CD8-positive, alpha-beta memory T cell (primary cell): ENCODE data around the gene TADA3. TPM values are rescaled to one million over a fixed set of nuclear protein-coding genes. Genes with fewer than 3 reads are reported as not detected.

Experiments used
- CTCF ChIA-PET: fragments of 350-600 bp; sonication (Branson Sonifier 250); formaldehyde crosslinking; loops from one replicate; lab custom pipeline; 2021; ENCODE audit warnings: antibody characterized with exemption; lab: Charles Lee
- POLR2A ChIA-PET: fragments of 350-600 bp; sonication (Branson Sonifier 250); formaldehyde crosslinking; loops from one replicate; lab custom pipeline; 2021; ENCODE audit warnings: antibody characterized with exemption; lab: Charles Lee
- DNase-seq, 5 donors: peaks; one replicate each; pipeline versions ENCODE4 v3.0.0 to v3.0.0-alpha.2; 2020 to 2022; ENCODE audit warnings: mixed read lengths in 1 of 5
- H3K27ac ChIP-seq: one replicate; pipeline ENCODE4 v1.7.0; 2013; ENCODE audit warnings: low read depth, mild to moderate bottlenecking, low read length, moderate library complexity
- H3K27me3 ChIP-seq: 2 replicates; pipeline ENCODE4 v1.7.0; 2013; ENCODE audit warnings: low read length, mild to moderate bottlenecking; ENCODE audit not compliant: insufficient read depth, poor library complexity, severe bottlenecking
- H3K36me3 ChIP-seq: 2 replicates; pipeline ENCODE4 v1.7.0; 2013; ENCODE audit warnings: mild to moderate bottlenecking, low read length, moderate library complexity; ENCODE audit not compliant: insufficient read depth
- H3K4me1 ChIP-seq: 2 replicates; pipeline ENCODE4 v1.7.0; 2013; ENCODE audit warnings: mild to moderate bottlenecking, low read length, moderate library complexity; ENCODE audit not compliant: insufficient read depth
- H3K4me3 ChIP-seq: 2 replicates; pipeline ENCODE4 v1.7.0; 2013; ENCODE audit warnings: mild to moderate bottlenecking, low read length
- H3K9me3 ChIP-seq: 2 replicates; pipeline ENCODE4 v1.7.0; 2013; ENCODE audit warnings: mild to moderate bottlenecking, low read length
- H3K27ac Mint-ChIP-seq, 8 donors: one replicate each; pipeline ENCODE4 v1.8.0; 2020 to 2021; ENCODE audit warnings: mixed read lengths in 8 of 8, mild to moderate bottlenecking in 6 of 8, inconsistent platforms in 3 of 8, moderate library complexity in 3 of 8
- H3K27me3 Mint-ChIP-seq, 2 donors: one replicate each; pipeline ENCODE4 v1.8.0; 2020 to 2021; ENCODE audit warnings: mixed read lengths in 2 of 2, mild to moderate bottlenecking in 1 of 2, moderate library complexity in 1 of 2
- H3K36me3 Mint-ChIP-seq, 3 donors: one replicate each; pipeline ENCODE4 v1.8.0; 2020 to 2021; ENCODE audit warnings: mixed read lengths in 3 of 3, inconsistent platforms in 1 of 3, mild to moderate bottlenecking in 1 of 3
- H3K4me1 Mint-ChIP-seq, 3 donors: one replicate each; pipeline ENCODE4 v1.8.0; 2020 to 2021; ENCODE audit warnings: mixed read lengths in 3 of 3, inconsistent platforms in 1 of 3, mild to moderate bottlenecking in 1 of 3
- H3K4me3 Mint-ChIP-seq, 7 donors: one replicate each; pipeline ENCODE4 v1.8.0; 2020 to 2021; ENCODE audit warnings: mixed read lengths in 7 of 7, mild to moderate bottlenecking in 6 of 7, moderate library complexity in 4 of 7, inconsistent platforms in 2 of 7
- H3K9me3 Mint-ChIP-seq, 5 donors: one replicate each; pipeline ENCODE4 v1.8.0; 2020 to 2022; ENCODE audit warnings: mixed read lengths in 5 of 5, mild to moderate bottlenecking in 3 of 5, moderate library complexity in 2 of 5, inconsistent platforms in 1 of 5
- polyA plus RNA-seq: library from polyadenylated mRNA; unstranded; fragments of 300-500 nt; fragmentation: Illumina TruSeq; gene quantifications from one replicate; pipeline ENCODE4 v1.2.3, GENCODE V29; 2021
- total RNA-seq, 2 experiments: library from RNA; stranded (reverse); gene quantifications; one replicate each; pipeline ENCODE4 v1.2.3, GENCODE V29; 2021

The TADA3 gene
- total and polyA plus RNA-seq, 3 experiments from 2014 or later: 57.0 to 64.4 (median 58.8) TPM

- H3K27me3 ChIP-seq: no peaks in the 10 kb centered on the region
- Mint-ChIP-seq H3K27ac (peak overlapping the region; percentile 80 to 97 (median 96)), H3K36me3 (peaks cover 0 to 32% (median 2%) of the 10 kb centered on the region in 3 donors), H3K27me3 (no peaks in the 10 kb centered on the region), H3K4me1 (peaks cover 48 to 67% (median 62%) of the 10 kb centered on the region in 3 donors), H3K9me3 (no peaks in the 10 kb centered on the region), H3K4me3 (peak overlapping the region; percentile 87 to 98 (median 95))
- ChIA-PET POLR2A (interaction anchor here (1.0 to 3.5 kb wide), 6 partner anchors 19 to 334 kb away, joined by 3 to 28 read pairs (median 8); partner anchors contain the start of genes ARPC4, CRELD1, MTMR14 and OGG1), CTCF (interaction anchor here (0.9 to 2.9 kb wide), 5 partner anchors 9 to 202 kb away, joined by 3 to 8 read pairs (median 4); partner anchors contain the start of genes ARPC4, CRELD1, OGG1 and TADA3)
- H3K27ac ChIP-seq: peak overlapping the region; percentile 85
- no peak for DNase-seq
- H3K4me1 ChIP-seq: peaks cover 40% of the 10 kb centered on the region
- H3K36me3 ChIP-seq: peaks cover 4% of the 10 kb centered on the region
- peak overlapping the region; percentile 80 for H3K4me3 ChIP-seq
- H3K9me3 ChIP-seq: no peaks in the 10 kb centered on the region
Measured at GRCh38 chr3:9730657-9731205, 61.5 kb downstream of the TADA3 start.

Other genes with a start within 250 kb of the TADA3 start
- gene LHFPL4, start 238.7 kb downstream of the TADA3 start, total RNA-seq: not detected
- 0.05 TPM for gene LHFPL4, start 238.7 kb downstream of the TADA3 start, polyA plus RNA-seq
- gene MTMR14, start 143.0 kb downstream of the TADA3 start, total RNA-seq: 10 to 100 TPM; 53.1 to 54.3 TPM
- gene MTMR14, start 143.0 kb downstream of the TADA3 start, polyA plus RNA-seq: 62.9 TPM
- gene CPNE9, start 88.6 kb downstream of the TADA3 start, total RNA-seq: under 1 TPM in 1 of 2 experiments, not detected in 1; 0.16 TPM
- gene CPNE9, start 88.6 kb downstream of the TADA3 start, polyA plus RNA-seq: not detected
- gene BRPF1, start 60.7 kb downstream of the TADA3 start, total RNA-seq: 10 to 100 TPM; 46.8 to 50.2 TPM
- 27.0 TPM for gene BRPF1, start 60.7 kb downstream of the TADA3 start, polyA plus RNA-seq
- 10 to 100 TPM; 30.5 to 32.1 TPM for gene OGG1, start 42.5 kb downstream of the TADA3 start, total RNA-seq
- gene OGG1, start 42.5 kb downstream of the TADA3 start, polyA plus RNA-seq: 25.8 TPM
- gene CAMK1, start 22.5 kb downstream of the TADA3 start, total RNA-seq: 10 to 100 TPM; 27.0 to 27.4 TPM
- 2.9 TPM for gene CAMK1, start 22.5 kb downstream of the TADA3 start, polyA plus RNA-seq
- 100 to 1,000 TPM; 309 to 319 TPM for gene ARPC4, start 609 bp upstream of the TADA3 start, total RNA-seq
- 277 TPM for gene ARPC4, start 609 bp upstream of the TADA3 start, polyA plus RNA-seq
- 10 to 100 TPM; 18.8 to 19.1 TPM for gene TTLL3, start 17.8 kb upstream of the TADA3 start, total RNA-seq
- 3.8 TPM for gene TTLL3, start 17.8 kb upstream of the TADA3 start, polyA plus RNA-seq
- 10 to 100 TPM; 74.3 to 77.6 TPM for gene RPUSD3, start 51.5 kb upstream of the TADA3 start, total RNA-seq
- 51.8 TPM for gene RPUSD3, start 51.5 kb upstream of the TADA3 start, polyA plus RNA-seq
- not detected for gene CIDEC, start 87.8 kb upstream of the TADA3 start, total RNA-seq
- gene CIDEC, start 87.8 kb upstream of the TADA3 start, polyA plus RNA-seq: not detected
- 10 to 100 TPM; 55.5 to 59.0 TPM for gene JAGN1, start 98.1 kb upstream of the TADA3 start, total RNA-seq
- gene JAGN1, start 98.1 kb upstream of the TADA3 start, polyA plus RNA-seq: 44.4 TPM
- 1 to 10 TPM in 1 of 2 experiments, under 1 TPM in 1; 0.47 to 1.2 TPM for gene IL17RE, start 110.4 kb upstream of the TADA3 start, total RNA-seq
- 1.2 TPM for gene IL17RE, start 110.4 kb upstream of the TADA3 start, polyA plus RNA-seq
- under 1 TPM; 0.20 to 0.31 TPM for gene IL17RC, start 124.6 kb upstream of the TADA3 start, total RNA-seq
- 11.0 TPM for gene IL17RC, start 124.6 kb upstream of the TADA3 start, polyA plus RNA-seq
- 10 to 100 TPM; 14.0 to 16.0 TPM for gene CRELD1, start 141.4 kb upstream of the TADA3 start, total RNA-seq
- gene CRELD1, start 141.4 kb upstream of the TADA3 start, polyA plus RNA-seq: 24.5 TPM
- gene PRRT3, start 159.9 kb upstream of the TADA3 start, total RNA-seq: 10 to 100 TPM; 12.1 to 12.3 TPM
- 5.4 TPM for gene PRRT3, start 159.9 kb upstream of the TADA3 start, polyA plus RNA-seq
- 10 to 100 TPM; 56.3 to 56.8 TPM for gene EMC3, start 194.4 kb upstream of the TADA3 start, total RNA-seq
- gene EMC3, start 194.4 kb upstream of the TADA3 start, polyA plus RNA-seq: 90.9 TPM
- gene FANCD2, start 234.0 kb upstream of the TADA3 start, total RNA-seq: 10 to 100 TPM; 55.9 to 56.2 TPM
- gene FANCD2, start 234.0 kb upstream of the TADA3 start, polyA plus RNA-seq: 6.3 TPM